ENCODE results near the gene CCDC200. TPM values are rescaled to one million over a fixed set of nuclear protein-coding genes. Genes with fewer than 3 reads are reported as not detected.

The CCDC200 gene
- total RNA-seq, 4 donors from 2014 or later, result not detected

DNA sequence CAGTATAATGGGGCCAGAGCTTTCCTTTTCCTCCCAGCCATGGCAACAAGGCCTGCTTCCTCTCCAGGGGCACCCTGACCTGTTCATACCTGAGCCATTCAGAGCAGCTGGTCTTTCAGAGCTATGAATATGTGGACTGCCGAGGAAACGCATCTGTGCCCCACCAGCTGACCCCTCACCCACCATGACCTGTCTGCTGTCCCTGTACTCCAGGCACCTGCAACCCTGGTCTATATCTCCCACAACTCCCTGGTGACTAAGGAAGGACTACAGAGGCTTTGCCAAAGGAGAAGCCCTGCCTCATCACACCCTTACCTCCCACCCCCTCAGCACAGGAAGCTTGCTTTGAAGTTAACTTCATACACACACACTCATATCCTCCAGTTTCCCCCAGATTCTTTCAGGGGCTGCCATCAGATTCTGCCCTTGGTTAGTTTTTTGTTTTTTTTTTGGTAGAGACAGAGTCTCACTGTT is 10.8 kb downstream of the CCDC200 start:
- intact Hi-C loops (cut with DNase I), result no loop called here
- no peak overlapping the region for H3K27ac ChIP-seq (replicated peaks in 1 of 4)

GRCh38 chr17:43216762-43217613 is 11.4 kb downstream of the CCDC200 start:
- Histone ChIP-seq H3K4me1 (peaks cover 5 to 24% (median 18%) of the 10 kb centered on the region in 4 donors), H3K27me3 (no peaks in the 10 kb centered on the region), H3K9me3 (no peaks in the 10 kb centered on the region), H3K4me3 (no peak overlapping the region), H3K36me3 (peaks cover 0 to 53% (median 31%) of the 10 kb centered on the region in 4 donors), H3K27ac (replicated peaks in 1 of 4) (no peak overlapping the region)
- TF ChIP-seq, protein P1, sequence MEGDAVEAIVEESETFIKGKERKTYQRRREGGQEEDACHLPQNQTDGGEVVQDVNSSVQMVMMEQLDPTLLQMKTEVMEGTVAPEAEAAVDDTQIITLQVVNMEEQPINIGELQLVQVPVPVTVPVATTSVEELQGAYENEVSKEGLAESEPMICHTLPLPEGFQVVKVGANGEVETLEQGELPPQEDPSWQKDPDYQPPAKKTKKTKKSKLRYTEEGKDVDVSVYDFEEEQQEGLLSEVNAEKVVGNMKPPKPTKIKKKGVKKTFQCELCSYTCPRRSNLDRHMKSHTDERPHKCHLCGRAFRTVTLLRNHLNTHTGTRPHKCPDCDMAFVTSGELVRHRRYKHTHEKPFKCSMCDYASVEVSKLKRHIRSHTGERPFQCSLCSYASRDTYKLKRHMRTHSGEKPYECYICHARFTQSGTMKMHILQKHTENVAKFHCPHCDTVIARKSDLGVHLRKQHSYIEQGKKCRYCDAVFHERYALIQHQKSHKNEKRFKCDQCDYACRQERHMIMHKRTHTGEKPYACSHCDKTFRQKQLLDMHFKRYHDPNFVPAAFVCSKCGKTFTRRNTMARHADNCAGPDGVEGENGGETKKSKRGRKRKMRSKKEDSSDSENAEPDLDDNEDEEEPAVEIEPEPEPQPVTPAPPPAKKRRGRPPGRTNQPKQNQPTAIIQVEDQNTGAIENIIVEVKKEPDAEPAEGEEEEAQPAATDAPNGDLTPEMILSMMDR (IDR thresholded peaks at IDR 0.05), result no peak
- TF ChIP-seq POLR2A (IDR thresholded peaks at IDR 0.05; ENCODE audit: low read depth) (no peak), POLR2AphosphoS5 (IDR thresholded peaks at IDR 0.05) (no peak), EP300 (IDR thresholded peaks at IDR 0.05) (no peak)
- 87% methylated on average over 3 of the region's 4 CpGs for WGBS
- intact Hi-C loops (cut with DNase I), result no loop called here
- DNase-seq (ENCODE audit: extremely low spot score), result no peak

More for the DNA sequence above, 10.8 kb downstream of the CCDC200 start:
- Histone ChIP-seq H3K9me3 (no peaks in the 10 kb centered on the region), H3K4me1 (peaks cover 0 to 17% (median 12%) of the 10 kb centered on the region in 4 donors), H3K36me3 (peaks cover 0 to 54% (median 31%) of the 10 kb centered on the region in 4 donors), H3K27me3 (no peaks in the 10 kb centered on the region), H3K4me3 (no peak overlapping the region)
- DNase-seq (ENCODE audit: extremely low spot score), result no peak
- TF ChIP-seq, protein P1 (IDR thresholded peaks at IDR 0.05), result no peak
- TF ChIP-seq POLR2AphosphoS5 (IDR thresholded peaks at IDR 0.05), result no peak
- TF ChIP-seq EP300 (IDR thresholded peaks at IDR 0.05), result no peak
- TF ChIP-seq POLR2A (IDR thresholded peaks at IDR 0.05; ENCODE audit: low read depth), result no peak
- WGBS, result 100% methylated on average over 2 of the region's 2 CpGs

GRCh38 chr17:43216369-43216761 is 12.1 kb downstream of the CCDC200 start:
- H3K9me3 ChIP-seq, result no peaks in the 10 kb centered on the region
- intact Hi-C loops (cut with DNase I), result no loop called here
- peaks cover 6 to 27% (median 21%) of the 10 kb centered on the region in 4 donors for H3K4me1 ChIP-seq
- WGBS, result 93% methylated on average over 4 of the region's 4 CpGs
- no peak for TF ChIP-seq EP300 (IDR thresholded peaks at IDR 0.05)
- no peak for TF ChIP-seq POLR2AphosphoS5 (IDR thresholded peaks at IDR 0.05)
- no peak overlapping the region for H3K4me3 ChIP-seq
- H3K36me3 ChIP-seq, result peaks cover 0 to 53% (median 31%) of the 10 kb centered on the region in 4 donors
- H3K27me3 ChIP-seq, result no peaks in the 10 kb centered on the region
- H3K27ac ChIP-seq (replicated peaks in 1 of 4), result no peak overlapping the region
- DNase-seq (ENCODE audit: extremely low spot score), result no peak

DNA sequence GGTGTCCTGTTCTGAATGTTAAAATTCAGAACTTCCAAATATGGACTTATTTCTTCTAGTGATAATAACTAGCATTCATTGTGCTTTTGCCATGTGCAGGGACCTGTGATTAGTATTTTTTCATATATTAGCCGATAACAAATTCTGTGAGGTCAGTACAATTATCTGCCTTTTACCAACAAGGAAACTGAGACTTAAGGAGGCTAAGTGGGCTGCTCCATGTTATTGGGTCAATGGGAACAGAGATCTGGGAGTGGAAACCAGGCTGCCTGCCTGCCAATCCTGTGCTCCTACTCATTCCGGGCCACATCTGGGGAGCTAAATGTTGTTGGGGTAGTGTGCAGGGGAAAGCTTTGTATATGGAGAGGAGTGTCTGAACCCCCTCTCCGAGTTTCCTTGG is 13.1 kb downstream of the CCDC200 start:
- peaks cover 12 to 36% (median 28%) of the 10 kb centered on the region in 4 donors for H3K4me1 ChIP-seq
- H3K27me3 ChIP-seq, result no peaks in the 10 kb centered on the region
- H3K4me3 ChIP-seq, result no peak overlapping the region
- 92% methylated on average over 3 of the region's 3 CpGs for whole genome bisulfite sequencing
- no peak for DNase-seq (ENCODE audit: extremely low spot score)
- H3K9me3 ChIP-seq, result no peaks in the 10 kb centered on the region
- intact Hi-C loops (cut with DNase I), result no loop called here
- TF ChIP-seq EP300 (IDR thresholded peaks at IDR 0.05), result no peak
- TF ChIP-seq POLR2AphosphoS5 (IDR thresholded peaks at IDR 0.05), result no peak
- TF ChIP-seq POLR2A (IDR thresholded peaks at IDR 0.05; ENCODE audit: low read depth), result no peak
- TF ChIP-seq, protein P1 (IDR thresholded peaks at IDR 0.05), result no peak
- no peak overlapping the region for H3K27ac ChIP-seq (replicated peaks in 1 of 4)
- peaks cover 0 to 55% (median 29%) of the 10 kb centered on the region in 4 donors for H3K36me3 ChIP-seq

DNA sequence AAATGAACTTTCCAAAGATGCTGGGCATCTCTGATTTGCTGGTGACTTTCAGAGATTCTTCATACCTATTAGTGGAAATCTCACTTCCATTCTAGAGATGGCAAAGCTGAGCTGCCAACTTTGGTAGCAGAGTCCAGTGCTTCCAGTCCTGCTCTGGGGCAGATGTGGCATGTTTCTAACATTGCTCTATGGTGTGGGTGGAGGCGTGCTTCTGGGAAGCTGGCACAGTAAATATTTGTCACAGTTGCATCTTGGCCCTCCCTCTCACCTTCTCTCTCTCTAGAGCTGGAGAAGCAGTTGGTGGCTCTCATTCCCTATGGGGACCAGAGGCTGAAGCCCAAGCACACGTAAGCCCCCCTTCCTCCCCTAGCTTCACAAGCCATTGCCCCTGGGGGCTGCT is 14.9 kb downstream of the CCDC200 start:
- no peaks in the 10 kb centered on the region for H3K9me3 ChIP-seq
- 95% methylated on average over 2 of the region's 2 CpGs for WGBS
- no peak for DNase-seq (ENCODE audit: extremely low spot score)
- intact Hi-C loops (cut with DNase I), result loop anchor here (5.0 kb wide), 1 partner anchor 124 kb away; no protein-coding TSS in a partner anchor
- peaks cover 12 to 28% (median 26%) of the 10 kb centered on the region in 4 donors for H3K4me1 ChIP-seq
- peaks cover 0 to 64% (median 37%) of the 10 kb centered on the region in 4 donors for H3K36me3 ChIP-seq
- no peak overlapping the region for H3K27ac ChIP-seq (replicated peaks in 1 of 4)
- TF ChIP-seq POLR2A (IDR thresholded peaks at IDR 0.05; ENCODE audit: low read depth) (no peak), POLR2AphosphoS5 (IDR thresholded peaks at IDR 0.05) (no peak), EP300 (IDR thresholded peaks at IDR 0.05) (no peak)
- TF ChIP-seq, protein P1 (IDR thresholded peaks at IDR 0.05), result no peak
- no peak overlapping the region for H3K4me3 ChIP-seq
- H3K27me3 ChIP-seq, result no peaks in the 10 kb centered on the region
